Measurements from ENCODE around the gene HAAO.

DNA sequence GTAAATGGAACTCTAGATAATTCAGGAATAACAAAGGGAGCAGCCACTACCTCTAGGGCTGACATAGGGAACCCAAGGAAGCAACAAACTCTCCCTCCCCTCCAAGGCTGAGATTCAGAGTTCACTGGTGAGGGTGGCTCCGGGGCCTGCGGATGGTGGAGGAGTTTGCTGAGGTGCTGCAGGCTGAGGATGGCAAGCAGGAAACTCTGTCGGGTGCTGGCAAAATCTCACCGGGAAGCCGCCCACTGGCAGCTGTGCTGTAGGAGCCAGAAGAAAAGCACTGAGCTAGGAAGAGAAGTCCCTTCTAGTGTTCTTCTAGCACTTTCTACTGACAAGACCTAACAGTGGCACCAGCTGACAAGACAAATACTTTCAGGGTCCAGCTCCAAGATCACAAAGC is 12.5 kb upstream of the HAAO start:
- TF ChIP-seq, protein P1, sequence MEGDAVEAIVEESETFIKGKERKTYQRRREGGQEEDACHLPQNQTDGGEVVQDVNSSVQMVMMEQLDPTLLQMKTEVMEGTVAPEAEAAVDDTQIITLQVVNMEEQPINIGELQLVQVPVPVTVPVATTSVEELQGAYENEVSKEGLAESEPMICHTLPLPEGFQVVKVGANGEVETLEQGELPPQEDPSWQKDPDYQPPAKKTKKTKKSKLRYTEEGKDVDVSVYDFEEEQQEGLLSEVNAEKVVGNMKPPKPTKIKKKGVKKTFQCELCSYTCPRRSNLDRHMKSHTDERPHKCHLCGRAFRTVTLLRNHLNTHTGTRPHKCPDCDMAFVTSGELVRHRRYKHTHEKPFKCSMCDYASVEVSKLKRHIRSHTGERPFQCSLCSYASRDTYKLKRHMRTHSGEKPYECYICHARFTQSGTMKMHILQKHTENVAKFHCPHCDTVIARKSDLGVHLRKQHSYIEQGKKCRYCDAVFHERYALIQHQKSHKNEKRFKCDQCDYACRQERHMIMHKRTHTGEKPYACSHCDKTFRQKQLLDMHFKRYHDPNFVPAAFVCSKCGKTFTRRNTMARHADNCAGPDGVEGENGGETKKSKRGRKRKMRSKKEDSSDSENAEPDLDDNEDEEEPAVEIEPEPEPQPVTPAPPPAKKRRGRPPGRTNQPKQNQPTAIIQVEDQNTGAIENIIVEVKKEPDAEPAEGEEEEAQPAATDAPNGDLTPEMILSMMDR (IDR thresholded peaks at IDR 0.05): no peak
- no peak for TF ChIP-seq POLR2A (IDR thresholded peaks at IDR 0.05)

All from Peyer's patch (tissue), 4 donors.